ENCODE data around the gene REV3L.

- TF ChIP-seq CTCF (IDR thresholded peaks at IDR 0.05): no peak
- no peak for TF ChIP-seq ZFX (IDR thresholded peaks at IDR 0.05; ENCODE audit: borderline replicate concordance)
These were observed 73.6 kb downstream of the REV3L start for GRCh38 chr6:111409430-111409829.
